Measurements from ENCODE around the gene RAD52.

DNA sequence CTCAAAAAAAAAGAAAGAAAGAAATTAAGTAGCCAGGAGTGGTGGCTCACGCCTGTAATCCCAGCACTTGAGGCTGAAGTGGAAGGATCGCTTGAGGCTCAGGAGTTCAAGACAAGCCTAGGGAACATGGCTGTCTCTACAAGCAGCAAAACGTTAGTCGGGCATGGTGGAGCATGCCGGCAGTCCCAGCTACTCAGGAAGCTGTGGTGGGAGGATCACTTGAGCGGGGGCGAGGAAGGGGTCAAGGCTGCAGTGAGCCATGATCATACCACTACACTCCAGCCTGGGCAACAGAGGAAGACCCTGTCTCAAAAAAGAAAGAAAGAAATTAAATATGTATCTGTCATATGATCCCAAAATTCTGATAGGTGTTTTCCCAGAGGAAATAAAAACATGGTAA is 5.3 kb downstream of the RAD52 start:
- TF ChIP-seq POLR2AphosphoS5 (IDR thresholded peaks at IDR 0.05; ENCODE audit: borderline replicate concordance, low read depth, low read length) (no peak), EZH2 (IDR thresholded peaks at IDR 0.05) (no peak)
